Neural cell (in vitro differentiated cells): ENCODE data around the gene FOXJ3. TPM values are rescaled to one million over a fixed set of nuclear protein-coding genes. Genes with fewer than 3 reads are reported as not detected.

Experiments used
- H2AFZ ChIP-seq: fragments of 200-600, 300-800 bp; sonication (generic), shearing (Covaris generic); 2 replicates; pipeline ENCODE4 v1.6.0; 2014; ENCODE audit warnings: low read depth, mild to moderate bottlenecking, antibody characterized with exemption, low read length, moderate library complexity
- H3F3A ChIP-seq: fragments of 200-600 bp; shearing (Covaris generic); 2 replicates; pipeline ENCODE4 v1.6.1; 2016; ENCODE audit warnings: mild to moderate bottlenecking, moderate library complexity, mixed read lengths, antibody characterized with exemption, low read length; ENCODE audit not compliant: insufficient read depth, poor library complexity, severe bottlenecking
- H3K27ac ChIP-seq: fragments of 200-600, 300-800 bp; sonication (generic), shearing (Covaris generic); 2 replicates; pipeline ENCODE4 v1.5.1; 2014; ENCODE audit warnings: mild to moderate bottlenecking, low read length, moderate library complexity
- H3K27me3 ChIP-seq: fragments of 300-800, 200-600 bp; sonication (generic), shearing (Covaris generic); 2 replicates; pipeline ENCODE4 v1.6.0; 2014; ENCODE audit warnings: mild to moderate bottlenecking, low read depth, low read length, moderate library complexity; ENCODE audit not compliant: insufficient read depth
- H3K36me3 ChIP-seq: fragments of 300-800, 200-600 bp; sonication (generic), shearing (Covaris generic); 2 replicates; pipeline ENCODE4 v1.5.1; 2014; ENCODE audit warnings: mild to moderate bottlenecking, antibody characterized with exemption, low read length, moderate library complexity; ENCODE audit not compliant: insufficient read depth
- H3K4me2 ChIP-seq: fragments of 300-800, 200-600 bp; sonication (generic), shearing (Covaris generic); 2 replicates; pipeline ENCODE4 v1.6.0; 2014; ENCODE audit warnings: mild to moderate bottlenecking, low read length
- H3K4me3 ChIP-seq: fragments of 300-800, 200-600 bp; sonication (generic), shearing (Covaris generic); 2 replicates; pipeline ENCODE4 v1.5.1; 2014; ENCODE audit warnings: mild to moderate bottlenecking, low read length, moderate library complexity
- H3K79me2 ChIP-seq: fragments of 200-600 bp; shearing (Covaris generic); replicated peaks from 2 replicates; pipeline ENCODE4 v1.6.0; 2014; ENCODE audit warnings: mild to moderate bottlenecking, low read length, moderate library complexity; ENCODE audit not compliant: insufficient read depth
- H3K9ac ChIP-seq: fragments of 300-800, 200-600 bp; sonication (generic), shearing (Covaris generic); 2 replicates; pipeline ENCODE4 v1.6.1; 2016; ENCODE audit warnings: mild to moderate bottlenecking, low read length, mixed read lengths
- H3K9me2 ChIP-seq: fragments of 200-600 bp; shearing (Covaris generic); 2 replicates; pipeline ENCODE4 v1.6.1; 2016; ENCODE audit warnings: mild to moderate bottlenecking, low read length, mixed read lengths; ENCODE audit not compliant: insufficient read depth
- H3K9me3 ChIP-seq: fragments of 200-600, 300-800 bp; sonication (generic), shearing (Covaris generic); 2 replicates; pipeline ENCODE4 v1.6.1; 2016; ENCODE audit warnings: mild to moderate bottlenecking, mixed run types, low read length, moderate library complexity, mixed read lengths
- H4K20me1 ChIP-seq: fragments of 200-600 bp; shearing (Covaris generic); 2 replicates; pipeline ENCODE4 v1.6.1; 2016; ENCODE audit warnings: mild to moderate bottlenecking, mixed run types; ENCODE audit not compliant: insufficient read depth
- CTCF ChIP-seq: fragments of 450-650 bp; IDR thresholded peaks from 2 replicates; pipeline ENCODE4 v1.5.1; 2014; ENCODE audit warnings: antibody characterized with exemption, mild to moderate bottlenecking, moderate library complexity; ENCODE audit not compliant: poor library complexity, severe bottlenecking
- EP300 ChIP-seq: fragments of 450-650 bp; conservative IDR thresholded peaks from 2 replicates; pipeline ENCODE4 v1.6.1; 2014; ENCODE audit warnings: antibody characterized with exemption, mild to moderate bottlenecking, moderate library complexity; ENCODE audit not compliant: poor library complexity, severe bottlenecking
- EZH2 ChIP-seq: fragments of 200-600, 300-800 bp; shearing (Covaris generic), sonication (generic); IDR thresholded peaks from 2 replicates; pipeline ENCODE4 v1.6.1; 2014; ENCODE audit warnings: antibody characterized with exemption, low read length, borderline replicate concordance, mild to moderate bottlenecking; ENCODE audit not compliant: insufficient read depth, poor library complexity, severe bottlenecking
- MXI1 ChIP-seq: fragments of 450-650 bp; conservative IDR thresholded peaks from 2 replicates; pipeline ENCODE4 v1.6.1; 2014; ENCODE audit warnings: antibody characterized with exemption, mild to moderate bottlenecking; ENCODE audit not compliant: poor library complexity, severe bottlenecking
- POLR2AphosphoS5 ChIP-seq: IDR thresholded peaks from 2 replicates; pipeline ENCODE4 v1.6.1; 2012
- RAD21 ChIP-seq: fragments of 450-650 bp; conservative IDR thresholded peaks from 2 replicates; pipeline ENCODE4 v1.6.1; 2014; ENCODE audit warnings: antibody characterized with exemption, mild to moderate bottlenecking, moderate library complexity
- REST ChIP-seq: IDR thresholded peaks from 2 replicates; pipeline ENCODE4 v1.6.1; 2012; ENCODE audit warnings: borderline replicate concordance
- SMC3 ChIP-seq: fragments of 450-650 bp; conservative IDR thresholded peaks from 2 replicates; pipeline ENCODE4 v1.6.1; 2014; ENCODE audit warnings: antibody characterized with exemption, mild to moderate bottlenecking, moderate library complexity; ENCODE audit not compliant: poor library complexity
- TAF1 ChIP-seq: IDR thresholded peaks from 2 replicates; pipeline ENCODE4 v1.6.1; 2012; ENCODE audit warnings: low read depth
- polyA plus RNA-seq: library from polyadenylated mRNA; depleted of rRNA; stranded (reverse); fragments of >200 nt; gene quantifications from 2 replicates; pipeline ENCODE4 v1.2.3, GENCODE V29; 2014

The FOXJ3 gene
- polyA plus RNA-seq, 1 donor from 2014 or later = 36.0 TPM

GRCh38 chr1:42330215-42330614 lies 4.8 kb downstream of the FOXJ3 start:
- no peak for TF ChIP-seq MXI1
- no peak for TF ChIP-seq RAD21
- no peak for TF ChIP-seq EP300
- no peak for TF ChIP-seq SMC3
- no peak for TF ChIP-seq EZH2
- TF ChIP-seq POLR2AphosphoS5 = no peak
- no peak for TF ChIP-seq REST
- no peak for TF ChIP-seq TAF1
- TF ChIP-seq CTCF = no peak
- H2AFZ ChIP-seq = no peak overlapping the region
- H3K27me3 ChIP-seq = no peaks in the 10 kb centered on the region
- no peak overlapping the region for H3K27ac ChIP-seq
- H3K9ac ChIP-seq = no peak overlapping the region
- peaks cover 93% of the 10 kb centered on the region for H3K79me2 ChIP-seq
- no peak overlapping the region for H3K4me2 ChIP-seq
- no peaks in the 10 kb centered on the region for H3K9me3 ChIP-seq
- H4K20me1 ChIP-seq = no peaks in the 10 kb centered on the region
- no peaks in the 10 kb centered on the region for H3K36me3 ChIP-seq
- no peaks in the 10 kb centered on the region for H3F3A ChIP-seq
- H3K4me3 ChIP-seq = no peak overlapping the region
- H3K9me2 ChIP-seq = no peaks in the 10 kb centered on the region

GRCh38 chr1:42328916-42329496 lies 6.0 kb downstream of the FOXJ3 start:
- TF ChIP-seq REST (no peak), EP300 (no peak), EZH2 (no peak)
- no peaks in the 10 kb centered on the region for H3F3A ChIP-seq
- no peak overlapping the region for H3K9ac ChIP-seq
- H3K9me2 ChIP-seq = no peaks in the 10 kb centered on the region
- H3K27ac ChIP-seq = no peak overlapping the region
- H3K4me2 ChIP-seq = no peak overlapping the region
- no peaks in the 10 kb centered on the region for H3K27me3 ChIP-seq
- no peaks in the 10 kb centered on the region for H3K9me3 ChIP-seq
- no peak overlapping the region for H2AFZ ChIP-seq
- H3K4me3 ChIP-seq = no peak overlapping the region
- H3K79me2 ChIP-seq = peaks cover 96% of the 10 kb centered on the region
- no peaks in the 10 kb centered on the region for H4K20me1 ChIP-seq
- H3K36me3 ChIP-seq = no peaks in the 10 kb centered on the region
